Measurements from ENCODE around the gene RPL29. TPM values are rescaled to one million over a fixed set of nuclear protein-coding genes. Genes with fewer than 3 reads are reported as not detected.
A peak's percentile ranks its signal among the peaks of the same experiment; 100 is the strongest.

Gene RPL29
- total and polyA plus RNA-seq, 2 of the 13 experiments (the other 11 are each of a cell fraction or from before 2014, with no cell fraction given): 1,348 to 2,263 TPM

- peaks cover 3 to 18% of the 10 kb centered on the region in 2 experiments; a peak in 4 of 5 replicates for H3K36me3 ChIP-seq (replicated peaks in 1 of 2; ENCODE audit: control insufficient read depth in 1 of 2, insufficient read depth in 2 of 2, low read length in 2 of 2)
- no peak within 1 kb of the TSS for H3K27ac ChIP-seq (ENCODE audit: extremely low read length, insufficient read depth, low read length)
- in situ Hi-C loops (cut with HindIII; ENCODE audit: extremely low pct_ligation_motif_present, low pct_unique_long_range_greater_than_20kb) (no loop called here), intact Hi-C loops (cut with micrococcal nuclease; ENCODE audit: unreplicated experiment) (no loop called here)
- ChIA-PET POLR2A (interaction anchor here (2.0 kb wide), 1 partner anchor 12 kb away, joined by 5 read pairs; no protein-coding TSS in a partner anchor), CTCF (ENCODE audit: low intra/inter-chr PET ratio, low total read pairs) (no interaction called here)
- H3K27me3 ChIP-seq (ENCODE audit: control insufficient read depth in 1 of 2, insufficient read depth in 2 of 2, low read length in 2 of 2): no peaks in the 10 kb centered on the region
- peaks cover 17% of the 10 kb centered on the region for H3K4me1 ChIP-seq (ENCODE audit: insufficient read depth, low read length)
- no peak within 1 kb of the TSS for H3K4me3 ChIP-seq (replicated peaks in 1 of 3; ENCODE audit: insufficient read depth in 1 of 3, low read depth in 2 of 3, low read length in 3 of 3)
- BruUV-seq (replicated peaks): no TSS peak
- H2AFZ ChIP-seq (ENCODE audit: low read length): no peak within 1 kb of the TSS
- no peak; the same call in 2 of the 3 replicates for ATAC-seq
- 97% methylated on average over 19 of the region's 33 CpGs for WGBS (ENCODE audit: low lambda C conversion rate)
- FAIRE-seq: no peak
- H3K4me2 ChIP-seq (ENCODE audit: low read depth, low read length): no peak within 1 kb of the TSS
- DNase-seq (ENCODE audit: low spot score): no peak
- H4K20me1 ChIP-seq (ENCODE audit: insufficient read depth, low read length): no peaks in the 10 kb centered on the region
- TF ChIP-seq ZNF281 (CRISPR knock-in tag; IDR thresholded peaks at IDR 0.05; ENCODE audit: borderline replicate concordance): no peak
- peak; percentile 52 for TF ChIP-seq AGO2 (optimal IDR thresholded peaks at IDR 0.05; ENCODE audit: low read depth, low read length)
- H3K79me2 ChIP-seq (ENCODE audit: insufficient read depth, low read length): no peaks in the 10 kb centered on the region
- no peak within 1 kb of the TSS for H3K9ac ChIP-seq (ENCODE audit: insufficient read depth, low read depth, low read length)
- no peaks in the 10 kb centered on the region for H3K9me3 ChIP-seq (ENCODE audit: low read length)
These were observed 40.4 kb downstream of the RPL29 start, which contains the start of gene GPR62 for GRCh38 chr3:51955175-51955892. Gene GPR62, plus strand, starts transcription at chr3:51955381. Its CDS starts 272 bp downstream, at chr3:51955653.

- Histone ChIP-seq H3K4me3 (replicated peaks in 1 of 3; ENCODE audit: insufficient read depth in 1 of 3, low read depth in 2 of 3, low read length in 3 of 3) (no peak overlapping the region), H3K36me3 (replicated peaks in 1 of 2; ENCODE audit: control insufficient read depth in 1 of 2, insufficient read depth in 2 of 2, low read length in 2 of 2) (peaks cover 2 to 12% of the 10 kb centered on the region in 2 experiments; a peak in 4 of 5 replicates), H3K4me1 (ENCODE audit: insufficient read depth, low read length) (peaks cover 20% of the 10 kb centered on the region), H3K4me2 (ENCODE audit: low read depth, low read length) (no peak overlapping the region), H4K20me1 (ENCODE audit: insufficient read depth, low read length) (no peaks in the 10 kb centered on the region), H3K9me3 (ENCODE audit: low read length) (no peaks in the 10 kb centered on the region), H2AFZ (ENCODE audit: low read length) (no peak overlapping the region), H3K9ac (ENCODE audit: insufficient read depth, low read depth, low read length) (no peak overlapping the region), H3K79me2 (ENCODE audit: insufficient read depth, low read length) (no peaks in the 10 kb centered on the region), H3K27ac (ENCODE audit: extremely low read length, insufficient read depth, low read length) (no peak overlapping the region), H3K27me3 (ENCODE audit: control insufficient read depth in 1 of 2, insufficient read depth in 2 of 2, low read length in 2 of 2) (no peaks in the 10 kb centered on the region)
- DNase-seq (ENCODE audit: low spot score): no peak
- FAIRE-seq: no peak
- 4% methylated on average over 1 of the region's 1 CpG for WGBS (ENCODE audit: low lambda C conversion rate)
- TF ChIP-seq ZKSCAN1 (IDR thresholded peaks at IDR 0.05; ENCODE audit: low read length): peak; percentile 55; the same call in 1 of the 2 replicates
- TF ChIP-seq, protein P1, sequence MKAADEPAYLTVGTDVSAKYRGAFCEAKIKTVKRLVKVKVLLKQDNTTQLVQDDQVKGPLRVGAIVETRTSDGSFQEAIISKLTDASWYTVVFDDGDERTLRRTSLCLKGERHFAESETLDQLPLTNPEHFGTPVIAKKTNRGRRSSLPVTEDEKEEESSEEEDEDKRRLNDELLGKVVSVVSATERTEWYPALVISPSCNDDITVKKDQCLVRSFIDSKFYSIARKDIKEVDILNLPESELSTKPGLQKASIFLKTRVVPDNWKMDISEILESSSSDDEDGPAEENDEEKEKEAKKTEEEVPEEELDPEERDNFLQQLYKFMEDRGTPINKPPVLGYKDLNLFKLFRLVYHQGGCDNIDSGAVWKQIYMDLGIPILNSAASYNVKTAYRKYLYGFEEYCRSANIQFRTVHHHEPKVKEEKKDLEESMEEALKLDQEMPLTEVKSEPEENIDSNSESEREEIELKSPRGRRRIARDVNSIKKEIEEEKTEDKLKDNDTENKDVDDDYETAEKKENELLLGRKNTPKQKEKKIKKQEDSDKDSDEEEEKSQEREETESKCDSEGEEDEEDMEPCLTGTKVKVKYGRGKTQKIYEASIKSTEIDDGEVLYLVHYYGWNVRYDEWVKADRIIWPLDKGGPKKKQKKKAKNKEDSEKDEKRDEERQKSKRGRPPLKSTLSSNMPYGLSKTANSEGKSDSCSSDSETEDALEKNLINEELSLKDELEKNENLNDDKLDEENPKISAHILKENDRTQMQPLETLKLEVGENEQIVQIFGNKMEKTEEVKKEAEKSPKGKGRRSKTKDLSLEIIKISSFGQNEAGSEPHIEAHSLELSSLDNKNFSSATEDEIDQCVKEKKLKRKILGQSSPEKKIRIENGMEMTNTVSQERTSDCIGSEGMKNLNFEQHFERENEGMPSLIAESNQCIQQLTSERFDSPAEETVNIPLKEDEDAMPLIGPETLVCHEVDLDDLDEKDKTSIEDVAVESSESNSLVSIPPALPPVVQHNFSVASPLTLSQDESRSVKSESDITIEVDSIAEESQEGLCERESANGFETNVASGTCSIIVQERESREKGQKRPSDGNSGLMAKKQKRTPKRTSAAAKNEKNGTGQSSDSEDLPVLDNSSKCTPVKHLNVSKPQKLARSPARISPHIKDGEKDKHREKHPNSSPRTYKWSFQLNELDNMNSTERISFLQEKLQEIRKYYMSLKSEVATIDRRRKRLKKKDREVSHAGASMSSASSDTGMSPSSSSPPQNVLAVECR (CRISPR knock-in tag; IDR thresholded peaks at IDR 0.05; ENCODE audit: borderline replicate concordance): no peak
- TF ChIP-seq, protein P2, sequence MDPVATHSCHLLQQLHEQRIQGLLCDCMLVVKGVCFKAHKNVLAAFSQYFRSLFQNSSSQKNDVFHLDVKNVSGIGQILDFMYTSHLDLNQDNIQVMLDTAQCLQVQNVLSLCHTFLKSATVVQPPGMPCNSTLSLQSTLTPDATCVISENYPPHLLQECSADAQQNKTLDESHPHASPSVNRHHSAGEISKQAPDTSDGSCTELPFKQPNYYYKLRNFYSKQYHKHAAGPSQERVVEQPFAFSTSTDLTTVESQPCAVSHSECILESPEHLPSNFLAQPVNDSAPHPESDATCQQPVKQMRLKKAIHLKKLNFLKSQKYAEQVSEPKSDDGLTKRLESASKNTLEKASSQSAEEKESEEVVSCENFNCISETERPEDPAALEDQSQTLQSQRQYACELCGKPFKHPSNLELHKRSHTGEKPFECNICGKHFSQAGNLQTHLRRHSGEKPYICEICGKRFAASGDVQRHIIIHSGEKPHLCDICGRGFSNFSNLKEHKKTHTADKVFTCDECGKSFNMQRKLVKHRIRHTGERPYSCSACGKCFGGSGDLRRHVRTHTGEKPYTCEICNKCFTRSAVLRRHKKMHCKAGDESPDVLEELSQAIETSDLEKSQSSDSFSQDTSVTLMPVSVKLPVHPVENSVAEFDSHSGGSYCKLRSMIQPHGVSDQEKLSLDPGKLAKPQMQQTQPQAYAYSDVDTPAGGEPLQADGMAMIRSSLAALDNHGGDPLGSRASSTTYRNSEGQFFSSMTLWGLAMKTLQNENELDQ (CRISPR knock-in tag; IDR thresholded peaks at IDR 0.05; ENCODE audit: borderline replicate concordance): no peak
- in situ Hi-C loops (cut with HindIII; ENCODE audit: extremely low pct_ligation_motif_present, low pct_unique_long_range_greater_than_20kb) (no loop called here), intact Hi-C loops (cut with micrococcal nuclease; ENCODE audit: unreplicated experiment) (no loop called here)
- BruUV-seq (replicated peaks): no TSS peak
- ATAC-seq: no peak
- ChIA-PET CTCF (ENCODE audit: low intra/inter-chr PET ratio, low total read pairs) (no interaction called here), POLR2A (interaction anchor here (2.0 kb wide), 1 partner anchor 12 kb away, joined by 5 read pairs; no protein-coding TSS in a partner anchor)
These were observed 41.0 kb downstream of the RPL29 start for GRCh38 chr3:51954713-51955112.

All from HepG2 (cell line).